ENCODE data around the gene GLB1L3. TPM values are rescaled to one million over a fixed set of nuclear protein-coding genes. Genes with fewer than 3 reads are reported as not detected.

GLB1L3 gene
- total RNA-seq, 2 experiments from 2014 or later = 7.1 to 8.6 TPM

DNA sequence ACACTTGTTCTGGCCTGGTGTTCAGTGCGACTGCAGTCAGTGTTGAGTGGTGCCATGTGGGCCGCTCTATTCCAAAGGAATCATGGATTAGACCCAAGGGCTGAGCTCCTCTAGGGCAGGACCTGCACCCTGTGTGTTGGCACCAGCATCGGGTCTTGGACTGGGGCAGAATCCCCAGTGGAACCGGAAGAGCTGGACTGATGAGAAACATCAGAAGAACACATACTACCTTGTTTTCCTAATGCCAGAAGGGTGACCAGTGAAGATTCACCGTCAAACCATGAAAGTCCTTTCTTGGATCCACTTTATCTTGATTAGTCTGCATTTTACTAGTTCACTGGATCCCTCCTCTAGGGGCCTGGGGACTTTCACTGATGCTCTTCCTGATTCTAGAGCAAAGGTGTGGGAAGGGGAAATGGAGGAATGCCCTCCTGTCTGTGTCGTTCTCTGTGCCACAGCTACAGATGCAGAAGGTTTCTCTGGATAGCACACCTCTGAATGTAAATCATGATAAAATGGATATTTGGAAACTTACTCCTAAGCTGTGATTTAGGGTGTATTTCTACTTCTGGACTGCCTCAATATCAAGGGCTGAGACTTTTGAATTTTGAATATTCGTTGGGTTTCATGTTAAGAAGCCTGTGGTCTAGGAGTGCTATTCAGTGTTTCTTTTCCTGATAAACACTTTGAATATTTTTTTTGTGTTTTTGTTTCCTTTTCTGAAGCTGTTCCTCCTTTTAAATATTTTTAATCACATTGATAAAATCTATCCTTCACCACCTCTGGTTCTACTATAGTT lies 11.0 kb upstream of the GLB1L3 start:
- peaks cover 2% of the 10 kb centered on the region for H3K4me1 Mint-ChIP-seq (ENCODE audit: low read depth)
- intact Hi-C loops (cut with micrococcal nuclease) = no loop called here

DNA sequence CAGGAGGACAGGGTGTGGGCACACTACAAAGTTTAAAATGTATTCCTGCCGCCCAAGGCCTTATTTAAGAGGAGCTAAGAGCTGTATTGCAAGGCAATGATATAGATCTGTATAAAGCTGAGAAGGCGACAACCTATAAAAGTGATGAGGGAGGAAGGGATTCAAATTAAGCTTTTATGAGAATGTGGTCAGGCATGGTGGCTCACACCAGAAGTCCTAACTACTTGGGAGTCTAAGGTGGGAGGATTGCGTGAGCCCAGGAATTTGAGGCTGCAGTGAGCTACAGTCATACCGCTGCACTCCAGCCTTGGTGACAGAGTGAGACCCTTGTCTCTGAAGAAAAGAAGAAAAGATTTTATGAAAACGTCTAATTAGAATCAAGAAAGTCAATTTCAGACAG lies 9.7 kb upstream of the GLB1L3 start:
- H3K4me3 Mint-ChIP-seq = no peak overlapping the region
- DNase-seq = no peak
- POLR2A ChIA-PET = no interaction called here
- CTCF ChIA-PET = interaction anchor here (1.8 kb wide), 1 partner anchor 10 kb away, joined by 5 read pairs; the partner anchor contains the start of gene GLB1L3
- no peak overlapping the region for H3K27ac Mint-ChIP-seq
- H3K27me3 Mint-ChIP-seq = no peaks in the 10 kb centered on the region
- H3K9me3 Mint-ChIP-seq = no peaks in the 10 kb centered on the region
- peaks cover 11% of the 10 kb centered on the region for H3K4me1 Mint-ChIP-seq (ENCODE audit: low read depth)
- intact Hi-C loops (cut with micrococcal nuclease) = no loop called here
- H3K36me3 Mint-ChIP-seq = peaks cover 2% of the 10 kb centered on the region

More for the DNA sequence above, 11.0 kb upstream of the GLB1L3 start:
- H3K9me3 Mint-ChIP-seq = no peaks in the 10 kb centered on the region
- no peak for DNase-seq
- H3K4me3 Mint-ChIP-seq = no peak overlapping the region
- ChIA-PET CTCF (interaction anchor here (1.5 to 1.8 kb wide), 2 partner anchors 10 to 11 kb away, joined by 5 to 14 read pairs; partner anchors contain the start of gene GLB1L3), POLR2A (no interaction called here)
- H3K27me3 Mint-ChIP-seq = no peaks in the 10 kb centered on the region
- H3K27ac Mint-ChIP-seq = no peak overlapping the region
- peaks cover 2% of the 10 kb centered on the region for H3K36me3 Mint-ChIP-seq

DNA sequence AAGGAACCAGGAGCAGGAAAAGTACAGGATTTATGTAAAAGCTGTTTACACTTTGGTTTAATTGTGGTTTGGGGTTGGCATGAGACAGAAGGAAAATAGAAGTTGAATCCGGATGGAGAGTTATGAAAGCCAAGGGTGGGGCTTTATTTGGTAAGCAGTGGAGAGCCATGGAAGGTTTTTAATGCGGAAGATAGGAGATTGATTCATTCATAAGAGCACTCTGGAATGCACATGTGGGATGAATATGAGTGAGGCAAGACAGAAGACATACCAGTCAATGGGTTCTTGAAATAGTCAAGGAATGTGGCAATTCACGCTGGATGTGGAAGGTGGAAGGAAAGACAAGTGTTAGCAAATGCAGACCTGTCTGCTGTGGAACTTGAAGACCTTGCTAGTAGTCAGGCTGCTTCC lies 9.3 kb upstream of the GLB1L3 start:
- Mint-ChIP-seq H3K27ac (no peak overlapping the region), H3K4me1 (ENCODE audit: low read depth) (peaks cover 11% of the 10 kb centered on the region), H3K36me3 (peaks cover 2% of the 10 kb centered on the region), H3K27me3 (no peaks in the 10 kb centered on the region), H3K4me3 (no peak overlapping the region), H3K9me3 (no peaks in the 10 kb centered on the region)
- DNase-seq = no peak
- intact Hi-C loops (cut with micrococcal nuclease) = no loop called here
- POLR2A ChIA-PET = no interaction called here
- CTCF ChIA-PET = interaction anchor here (1.8 kb wide), 1 partner anchor 9 kb away, joined by 5 read pairs; the partner anchor contains the start of gene GLB1L3

DNA sequence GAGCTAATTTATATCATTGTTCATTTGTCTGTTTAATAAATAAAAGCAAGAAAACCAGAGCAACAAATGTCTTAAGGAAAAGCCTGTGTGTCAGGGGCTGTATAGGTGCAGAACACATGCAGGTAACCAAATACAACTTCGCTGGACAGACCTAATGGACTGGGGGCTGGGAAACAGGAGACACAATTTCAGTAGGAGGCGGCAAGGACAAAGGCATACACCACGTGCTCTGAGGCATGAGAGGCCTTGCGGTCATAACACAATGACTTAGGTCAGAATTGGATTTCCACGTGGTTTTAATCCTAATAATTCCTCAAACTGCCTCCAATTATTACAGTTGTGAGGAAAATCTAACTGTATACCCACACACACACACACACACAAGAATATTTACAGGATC lies 8.7 kb upstream of the GLB1L3 start:
- DNase-seq = no peak
- ChIA-PET POLR2A (no interaction called here), CTCF (no interaction called here)
- Mint-ChIP-seq H3K27me3 (no peaks in the 10 kb centered on the region), H3K9me3 (no peaks in the 10 kb centered on the region), H3K4me3 (no peak overlapping the region), H3K36me3 (peaks cover 2% of the 10 kb centered on the region), H3K27ac (no peak overlapping the region), H3K4me1 (ENCODE audit: low read depth) (peaks cover 13% of the 10 kb centered on the region)
- intact Hi-C loops (cut with micrococcal nuclease) = no loop called here

DNA sequence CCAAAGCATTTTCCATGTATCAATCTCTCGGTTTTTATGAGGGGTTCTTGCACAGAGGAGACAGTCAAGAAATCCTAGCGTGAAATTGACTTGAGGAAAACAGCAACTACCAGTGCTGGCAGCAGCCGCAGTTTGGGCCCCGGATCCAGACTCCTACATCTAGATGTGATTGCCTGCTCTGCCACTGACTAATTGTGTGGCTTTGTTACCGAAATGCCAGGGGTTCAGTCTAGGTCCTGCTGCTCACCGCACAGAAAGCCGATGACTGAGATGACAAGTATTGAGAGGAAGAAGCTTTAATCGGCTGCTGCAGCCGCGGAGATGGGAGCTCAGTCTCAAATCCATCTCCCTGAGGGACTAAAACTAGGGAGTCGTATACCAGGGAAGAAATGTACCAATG lies 8.2 kb upstream of the GLB1L3 start:
- CTCF ChIA-PET = no interaction called here
- Mint-ChIP-seq H3K4me3 (no peak overlapping the region), H3K36me3 (peaks cover 2% of the 10 kb centered on the region), H3K9me3 (no peaks in the 10 kb centered on the region), H3K4me1 (ENCODE audit: low read depth) (peaks cover 17% of the 10 kb centered on the region), H3K27ac (no peak overlapping the region), H3K27me3 (no peaks in the 10 kb centered on the region)
- intact Hi-C loops (cut with micrococcal nuclease) = no loop called here
- no peak for DNase-seq
- POLR2A ChIA-PET = no interaction called here

DNA sequence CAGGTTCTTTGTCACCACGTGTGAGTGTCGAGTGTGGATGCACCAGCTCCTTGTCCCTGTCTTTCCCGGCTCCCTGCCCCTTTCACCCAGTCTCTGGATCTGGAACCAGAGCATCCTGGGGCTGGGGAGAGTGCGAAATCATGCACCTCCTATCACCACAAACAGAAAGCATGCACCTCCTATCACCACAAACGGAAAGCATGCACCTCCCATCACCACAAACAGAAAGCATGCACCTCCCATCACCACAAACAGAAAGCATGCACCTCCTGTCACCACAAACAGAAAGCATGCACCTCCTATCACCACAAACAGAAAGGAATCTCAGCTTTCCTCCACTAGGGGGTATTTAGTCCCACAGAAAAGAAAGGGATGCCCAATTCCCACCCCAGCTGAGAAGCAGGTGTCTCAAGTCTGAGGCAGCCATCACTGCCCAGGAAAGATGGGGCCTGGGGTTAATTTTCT lies 5.9 kb upstream of the GLB1L3 start:
- H3K27ac Mint-ChIP-seq = no peak overlapping the region
- POLR2A ChIA-PET = interaction anchor here (0.6 kb wide), 1 partner anchor 18 kb away, joined by 3 read pairs; no protein-coding TSS in a partner anchor
- intact Hi-C loops (cut with micrococcal nuclease) = loop anchor here (10.0 kb wide), 2 partner anchors 145 to 315 kb away; partner anchors contain the start of gene B3GAT1
- H3K36me3 Mint-ChIP-seq = no peaks in the 10 kb centered on the region
- no peaks in the 10 kb centered on the region for H3K9me3 Mint-ChIP-seq
- no peaks in the 10 kb centered on the region for H3K27me3 Mint-ChIP-seq
- H3K4me3 Mint-ChIP-seq = peak overlapping the region; percentile 4
- DNase-seq = peak; percentile 47
- CTCF ChIA-PET = interaction anchor here (0.7 to 1.8 kb wide), 5 partner anchors 8 to 46 kb away, joined by 3 to 9 read pairs (median 3); partner anchors contain the start of gene VPS26B
- H3K4me1 Mint-ChIP-seq (ENCODE audit: low read depth) = peaks cover 36% of the 10 kb centered on the region

DNA sequence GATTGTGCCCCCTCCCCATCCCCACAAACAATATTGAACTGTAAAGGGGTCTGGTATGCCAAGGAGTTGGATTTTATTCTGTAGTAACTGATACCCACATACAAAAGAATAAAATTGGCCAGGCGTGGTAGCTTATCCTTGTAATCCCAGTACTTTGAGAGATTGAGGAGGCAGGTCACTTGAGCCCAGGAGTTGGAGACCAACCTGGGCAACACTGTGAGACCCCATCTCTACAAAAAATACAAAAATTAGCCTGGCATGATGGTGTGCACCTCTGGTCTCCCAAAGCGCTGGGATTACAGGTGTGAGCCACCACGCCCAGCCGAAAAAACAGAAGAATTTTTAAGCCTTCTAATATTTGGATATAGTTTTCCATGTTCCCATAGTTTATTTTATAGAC lies 4.2 kb upstream of the GLB1L3 start:
- CTCF ChIA-PET = interaction anchor here (0.9 kb wide), 1 partner anchor 10 kb away, joined by 5 read pairs; no protein-coding TSS in a partner anchor
- Mint-ChIP-seq H3K27ac (no peak overlapping the region), H3K9me3 (no peaks in the 10 kb centered on the region), H3K4me1 (ENCODE audit: low read depth) (peaks cover 39% of the 10 kb centered on the region), H3K36me3 (peaks cover 1% of the 10 kb centered on the region), H3K4me3 (no peak overlapping the region), H3K27me3 (peaks cover 1% of the 10 kb centered on the region)
- POLR2A ChIA-PET = no interaction called here
- intact Hi-C loops (cut with micrococcal nuclease) = loop anchor here (10.0 kb wide), 2 partner anchors 143 to 313 kb away; partner anchors contain the start of gene B3GAT1
- no peak for DNase-seq

DNA sequence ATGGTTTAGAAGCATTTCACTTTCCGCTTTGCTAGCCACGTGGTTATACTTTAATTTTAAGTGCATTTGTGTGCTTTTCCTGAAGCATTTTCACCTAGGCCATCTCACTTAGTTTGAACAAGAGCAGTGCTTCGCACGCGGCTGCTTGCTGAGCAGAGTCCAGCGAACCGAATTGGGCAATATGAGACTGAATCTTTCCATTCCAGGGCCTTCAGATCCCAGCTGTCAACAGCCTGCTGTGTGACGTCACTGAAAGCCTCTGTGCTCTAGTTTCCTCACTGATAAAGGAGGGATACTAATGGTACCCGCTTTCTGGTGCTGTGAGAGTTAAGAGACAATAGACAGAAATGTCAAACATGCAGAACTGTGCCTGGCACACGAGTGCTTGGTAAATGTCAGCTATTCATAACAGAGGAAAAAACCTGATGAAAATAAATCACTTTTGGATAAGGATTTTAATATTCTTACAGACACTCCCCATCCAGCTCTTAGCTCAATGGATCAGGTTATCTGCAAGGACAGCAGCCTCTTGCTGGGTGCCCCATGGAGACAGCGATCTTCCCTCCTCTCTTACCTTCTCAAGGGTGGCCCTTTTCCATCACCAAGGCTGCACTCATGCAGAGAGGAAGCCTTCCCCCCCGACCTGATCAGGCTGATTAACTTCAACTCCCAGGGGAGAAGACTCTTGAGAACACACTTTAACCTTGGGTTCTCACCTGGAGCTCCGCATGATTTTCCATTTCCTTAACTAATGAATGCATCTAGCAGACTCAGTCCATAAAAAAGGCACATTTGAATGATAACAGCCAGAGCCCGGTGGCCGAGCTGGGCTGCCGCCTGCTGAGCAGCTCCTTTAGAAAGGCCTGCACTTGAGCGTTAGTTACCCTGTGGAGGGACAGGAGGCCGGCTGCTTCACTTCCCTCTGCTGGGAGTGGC lies 3.5 kb upstream of the GLB1L3 start:
- DNase-seq = no peak
- Mint-ChIP-seq H3K4me3 (no peak overlapping the region), H3K36me3 (peaks cover 3% of the 10 kb centered on the region), H3K4me1 (ENCODE audit: low read depth) (peaks cover 41% of the 10 kb centered on the region), H3K9me3 (no peaks in the 10 kb centered on the region), H3K27me3 (peaks cover 4% of the 10 kb centered on the region), H3K27ac (no peak overlapping the region)
- intact Hi-C loops (cut with micrococcal nuclease) = loop anchor here (10.0 kb wide), 2 partner anchors 142 to 312 kb away; partner anchors contain the start of gene B3GAT1
- ChIA-PET CTCF (interaction anchor here (0.9 to 3.9 kb wide), 6 partner anchors 9 to 49 kb away, joined by 3 to 26 read pairs (median 4); partner anchors contain the start of genes NCAPD3 and VPS26B), POLR2A (interaction anchor here (5.2 kb wide), 1 partner anchor 49 kb away, joined by 45 read pairs; the partner anchor contains the start of genes NCAPD3 and VPS26B)

DNA sequence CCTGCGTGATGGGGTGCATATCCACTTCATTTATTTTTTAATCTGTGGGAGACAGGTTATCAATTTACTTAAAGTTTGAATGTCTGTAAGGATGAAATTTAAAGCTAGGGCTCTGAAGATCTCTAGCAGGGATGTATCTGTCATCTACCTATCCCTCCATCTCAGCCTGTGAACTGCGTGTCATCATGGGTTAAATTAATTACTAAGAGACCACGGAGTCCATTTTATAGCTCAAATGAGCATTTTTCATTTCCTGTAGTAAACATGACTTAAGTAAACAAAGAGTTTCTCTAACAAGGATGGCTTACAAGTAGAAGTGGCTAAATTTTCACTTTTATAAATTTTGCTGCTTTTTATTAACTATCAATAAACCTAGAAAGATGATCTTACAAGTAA lies 2.9 kb upstream of the GLB1L3 start:
- ChIA-PET CTCF (interaction anchor here (1.0 to 3.9 kb wide), 5 partner anchors 9 to 49 kb away, joined by 3 to 26 read pairs (median 4); partner anchors contain the start of genes NCAPD3 and VPS26B), POLR2A (interaction anchor here (0.8 to 5.2 kb wide), 2 partner anchors 20 to 49 kb away, joined by 4 to 45 read pairs; partner anchors contain the start of genes ACAD8, NCAPD3, THYN1 and VPS26B)
- Mint-ChIP-seq H3K4me3 (no peak overlapping the region), H3K27ac (no peak overlapping the region), H3K9me3 (peaks cover 2% of the 10 kb centered on the region), H3K36me3 (peaks cover 3% of the 10 kb centered on the region), H3K4me1 (ENCODE audit: low read depth) (peaks cover 41% of the 10 kb centered on the region), H3K27me3 (peaks cover 4% of the 10 kb centered on the region)
- no peak for DNase-seq
- intact Hi-C loops (cut with micrococcal nuclease) = loop anchor here (10.0 kb wide), 2 partner anchors 141 to 311 kb away; partner anchors contain the start of gene B3GAT1

DNA sequence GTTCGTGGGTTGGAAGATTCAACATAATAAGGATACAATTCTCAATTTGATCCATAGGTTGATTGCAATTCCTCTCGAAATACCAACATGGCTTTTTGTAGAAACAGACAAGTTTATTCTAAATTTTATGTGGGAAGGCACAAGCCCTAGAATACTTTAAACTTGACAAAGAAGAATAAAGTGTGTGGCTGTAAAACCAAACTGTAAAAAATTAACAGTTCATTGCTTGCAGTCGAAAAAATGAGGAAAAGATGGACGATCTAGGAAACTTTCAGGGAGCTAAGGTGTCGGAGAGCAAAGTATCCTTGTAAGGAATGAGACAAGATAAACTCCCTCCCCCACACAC lies 1.0 kb upstream of the GLB1L3 start:
- H3K27me3 Mint-ChIP-seq = peaks cover 4% of the 10 kb centered on the region
- ChIA-PET POLR2A (interaction anchor here (1.6 to 5.2 kb wide), 3 partner anchors 22 to 57 kb away, joined by 4 to 45 read pairs (median 7); partner anchors contain the start of genes ACAD8, GLB1L2, NCAPD3 and THYN1), CTCF (interaction anchor here (1.1 to 3.9 kb wide), 7 partner anchors 11 to 61 kb away, joined by 3 to 26 read pairs (median 11); partner anchors contain the start of genes ACAD8 and THYN1)
- H3K4me3 Mint-ChIP-seq = peak overlapping the region; percentile 95
- DNase-seq = no peak
- H3K9me3 Mint-ChIP-seq = peaks cover 6% of the 10 kb centered on the region
- peak overlapping the region; percentile 99 for H3K27ac Mint-ChIP-seq
- peaks cover 39% of the 10 kb centered on the region for H3K4me1 Mint-ChIP-seq (ENCODE audit: low read depth)
- H3K36me3 Mint-ChIP-seq = peaks cover 7% of the 10 kb centered on the region
- intact Hi-C loops (cut with micrococcal nuclease) = loop anchor here (1.0 to 10.0 kb wide), 5 partner anchors 22 to 347 kb away; partner anchors contain the start of genes ACAD8, B3GAT1 and THYN1
